ENCODE results near the gene ANKRD35. TPM values are rescaled to one million over a fixed set of nuclear protein-coding genes. Genes with fewer than 3 reads are reported as not detected.

ANKRD35 gene
- polyA plus RNA-seq, 1 experiment = 2.7 TPM

- no peak for TF ChIP-seq CTCF (IDR thresholded peaks at IDR 0.05; ENCODE audit: low read depth, low read length)
- POLR2A ChIA-PET = interaction anchor here (0.6 to 4.4 kb wide), 16 partner anchors 10 to 1358 kb away, joined by 3 to 116 read pairs (median 8); partner anchors contain the start of genes ANKRD34A, ANKRD35, LIX1L and NUDT17
- Histone ChIP-seq H3K27me3 (ENCODE audit: control insufficient read depth, insufficient read depth, low read length) (no peaks in the 10 kb centered on the region), H3K9me3 (ENCODE audit: control insufficient read depth, insufficient read depth, low read length) (no peaks in the 10 kb centered on the region; the same call in 1 of the 2 replicates), H3K4me3 (ENCODE audit: low read depth, low read length) (peak within 1 kb of the TSS; percentile 95), H3K27ac (ENCODE audit: low read depth, low read length) (peak within 1 kb of the TSS; percentile 70)
- CTCF ChIA-PET = interaction anchor here (0.7 to 5.9 kb wide), 13 partner anchors 10 to 174 kb away, joined by 3 to 104 read pairs (median 4); partner anchors contain the start of genes ITGA10, NUDT17 and RBM8A
- peak; percentile 88 for DNase-seq (ENCODE audit: low read depth, low spot score)
Observed at GRCh38 chr1:145858901-145859490, 26.7 kb downstream of the ANKRD35 start, which contains the start of gene PIAS3. Gene PIAS3, minus strand, starts transcription at chr1:145859081. Its CDS starts 91 bp downstream, at chr1:145858990.

- Histone ChIP-seq H3K27me3 (ENCODE audit: control insufficient read depth, insufficient read depth, low read length) (no peaks in the 10 kb centered on the region), H3K27ac (ENCODE audit: low read depth, low read length) (peak overlapping the region; percentile 52), H3K4me3 (ENCODE audit: low read depth, low read length) (peak overlapping the region; percentile 91), H3K9me3 (ENCODE audit: control insufficient read depth, insufficient read depth, low read length) (no peaks in the 10 kb centered on the region; the same call in 1 of the 2 replicates)
- TF ChIP-seq CTCF (IDR thresholded peaks at IDR 0.05; ENCODE audit: low read depth, low read length) = 0 out of 2 replicates have a peak, but pooled peaks have one; percentile 6
- no peak for DNase-seq (ENCODE audit: low read depth, low spot score)
- CTCF ChIA-PET = interaction anchor here (0.7 to 5.9 kb wide), 11 partner anchors 11 to 174 kb away, joined by 3 to 104 read pairs (median 5); partner anchors contain the start of genes ITGA10 and NUDT17
- POLR2A ChIA-PET = interaction anchor here (0.9 to 4.4 kb wide), 13 partner anchors 10 to 179 kb away, joined by 4 to 116 read pairs (median 10); partner anchors contain the start of genes ANKRD34A, ANKRD35, LIX1L and NUDT17
Observed at GRCh38 chr1:145858238-145858900, 27.3 kb downstream of the ANKRD35 start.

DNA sequence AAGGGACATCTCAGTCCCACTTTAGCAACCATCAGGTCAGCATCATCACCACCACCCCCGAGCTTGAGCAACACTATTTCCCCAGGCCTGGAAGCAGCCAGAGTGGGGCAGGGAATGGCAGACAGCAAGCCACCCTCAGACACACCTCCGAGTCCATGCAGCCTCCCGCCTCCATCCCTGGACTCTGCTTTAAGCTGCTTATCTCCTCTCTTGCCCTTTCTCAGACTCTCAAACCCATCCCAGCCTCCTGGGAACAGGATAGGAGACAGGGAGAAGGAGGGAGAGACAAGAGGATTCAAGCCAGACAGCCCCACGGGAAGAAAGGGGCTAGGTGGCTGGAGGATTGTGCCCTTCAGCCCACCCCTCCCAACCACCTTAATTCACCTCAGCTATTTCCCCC lies 28.5 kb downstream of the ANKRD35 start:
- ChIA-PET POLR2A (interaction anchor here (4.4 kb wide), 1 partner anchor 10 kb away, joined by 116 read pairs; the partner anchor contains the start of gene NUDT17), CTCF (interaction anchor here (4.8 to 5.9 kb wide), 3 partner anchors 10 to 53 kb away, joined by 26 to 104 read pairs (median 40); partner anchors contain the start of genes ITGA10 and NUDT17)
- DNase-seq (ENCODE audit: low read depth, low spot score) = no peak
- Histone ChIP-seq H3K4me3 (ENCODE audit: low read depth, low read length) (peak overlapping the region; percentile 13; the same call in 1 of the 2 replicates), H3K27me3 (ENCODE audit: control insufficient read depth, insufficient read depth, low read length) (no peaks in the 10 kb centered on the region), H3K9me3 (ENCODE audit: control insufficient read depth, insufficient read depth, low read length) (no peaks in the 10 kb centered on the region; the same call in 1 of the 2 replicates), H3K27ac (ENCODE audit: low read depth, low read length) (no peak overlapping the region)
- no peak for TF ChIP-seq CTCF (IDR thresholded peaks at IDR 0.05; ENCODE audit: low read depth, low read length)

GRCh38 chr1:145855426-145855948 lies 30.2 kb downstream of the ANKRD35 start:
- Histone ChIP-seq H3K27me3 (ENCODE audit: control insufficient read depth, insufficient read depth, low read length) (no peaks in the 10 kb centered on the region), H3K9me3 (ENCODE audit: control insufficient read depth, insufficient read depth, low read length) (no peaks in the 10 kb centered on the region; the same call in 1 of the 2 replicates), H3K27ac (ENCODE audit: low read depth, low read length) (no peak overlapping the region), H3K4me3 (ENCODE audit: low read depth, low read length) (no peak overlapping the region)
- POLR2A ChIA-PET = no interaction called here
- TF ChIP-seq CTCF (IDR thresholded peaks at IDR 0.05; ENCODE audit: low read depth, low read length) = peak; percentile 29; the same call in 1 of the 2 replicates
- CTCF ChIA-PET = interaction anchor here (1.2 kb wide), 1 partner anchor 10 kb away, joined by 7 read pairs; the partner anchor contains the start of gene NUDT17
- DNase-seq (ENCODE audit: low read depth, low spot score) = no peak

Measured in AG04450 (cell line).